ENCODE data around the gene LAMA2. TPM values are rescaled to one million over a fixed set of nuclear protein-coding genes. Genes with fewer than 3 reads are reported as not detected.

LAMA2 gene
- total RNA-seq, 2 experiments from 2014 or later: 0.26 TPM; not detected in 1

- Mint-ChIP-seq H3K4me1 (ENCODE audit: low read depth) (no peaks in the 10 kb centered on the region), H3K9me3 (ENCODE audit: insufficient read depth) (no peaks in the 10 kb centered on the region), H3K4me3 (no peak overlapping the region), H3K36me3 (ENCODE audit: low read depth) (no peaks in the 10 kb centered on the region), H3K27ac (no peak overlapping the region), H3K27me3 (ENCODE audit: low read depth) (peaks cover 3% of the 10 kb centered on the region)
- ATAC-seq (no peak), DNase-seq (no peak)
- ChIA-PET CTCF (no interaction called here), POLR2A (no interaction called here)
Observed at GRCh38 chr6:129331450-129332138, 448.7 kb downstream of the LAMA2 start.

- Mint-ChIP-seq H3K27ac (no peak overlapping the region), H3K36me3 (ENCODE audit: low read depth) (no peaks in the 10 kb centered on the region), H3K4me1 (ENCODE audit: low read depth) (no peaks in the 10 kb centered on the region), H3K4me3 (no peak overlapping the region), H3K9me3 (ENCODE audit: insufficient read depth) (no peaks in the 10 kb centered on the region), H3K27me3 (ENCODE audit: low read depth) (peaks cover 6% of the 10 kb centered on the region)
- DNase-seq: no peak
- ChIA-PET CTCF (no interaction called here), POLR2A (no interaction called here)
- ATAC-seq: no peak
Observed at GRCh38 chr6:129335792-129336191, 452.9 kb downstream of the LAMA2 start.

- peaks cover 6% of the 10 kb centered on the region for H3K27me3 Mint-ChIP-seq (ENCODE audit: low read depth)
- CTCF ChIA-PET: no interaction called here
- no peak overlapping the region for H3K4me3 Mint-ChIP-seq
- ATAC-seq (no peak), DNase-seq (no peak)
- POLR2A ChIA-PET: no interaction called here
- no peaks in the 10 kb centered on the region for H3K4me1 Mint-ChIP-seq (ENCODE audit: low read depth)
- no peak overlapping the region for H3K27ac Mint-ChIP-seq
- no peaks in the 10 kb centered on the region for H3K36me3 Mint-ChIP-seq (ENCODE audit: low read depth)
- no peaks in the 10 kb centered on the region for H3K9me3 Mint-ChIP-seq (ENCODE audit: insufficient read depth)
Observed at GRCh38 chr6:129338683-129339082, 455.7 kb downstream of the LAMA2 start.

- H3K9me3 Mint-ChIP-seq (ENCODE audit: insufficient read depth): no peaks in the 10 kb centered on the region
- H3K4me3 Mint-ChIP-seq: no peak overlapping the region
- H3K27me3 Mint-ChIP-seq (ENCODE audit: low read depth): peaks cover 6% of the 10 kb centered on the region
- ChIA-PET CTCF (no interaction called here), POLR2A (no interaction called here)
- H3K27ac Mint-ChIP-seq: no peak overlapping the region
- no peak for ATAC-seq
- no peaks in the 10 kb centered on the region for H3K36me3 Mint-ChIP-seq (ENCODE audit: low read depth)
- DNase-seq: no peak
- H3K4me1 Mint-ChIP-seq (ENCODE audit: low read depth): no peaks in the 10 kb centered on the region
Observed at GRCh38 chr6:129340983-129341382, 458.0 kb downstream of the LAMA2 start.

GRCh38 chr6:129342243-129342642, 459.3 kb downstream of the LAMA2 start:
- DNase-seq (no peak), ATAC-seq (no peak)
- no peaks in the 10 kb centered on the region for H3K4me1 Mint-ChIP-seq (ENCODE audit: low read depth)
- H3K4me3 Mint-ChIP-seq: no peak overlapping the region
- POLR2A ChIA-PET: no interaction called here
- H3K27me3 Mint-ChIP-seq (ENCODE audit: low read depth): peaks cover 11% of the 10 kb centered on the region
- CTCF ChIA-PET: no interaction called here
- no peaks in the 10 kb centered on the region for H3K36me3 Mint-ChIP-seq (ENCODE audit: low read depth)
- H3K27ac Mint-ChIP-seq: no peak overlapping the region
- no peaks in the 10 kb centered on the region for H3K9me3 Mint-ChIP-seq (ENCODE audit: insufficient read depth)

GRCh38 chr6:129342796-129343195, 459.9 kb downstream of the LAMA2 start:
- Mint-ChIP-seq H3K4me1 (ENCODE audit: low read depth) (no peaks in the 10 kb centered on the region), H3K27me3 (ENCODE audit: low read depth) (peaks cover 11% of the 10 kb centered on the region), H3K27ac (no peak overlapping the region), H3K9me3 (ENCODE audit: insufficient read depth) (no peaks in the 10 kb centered on the region), H3K36me3 (ENCODE audit: low read depth) (no peaks in the 10 kb centered on the region), H3K4me3 (no peak overlapping the region)
- no peak for DNase-seq
- ATAC-seq: no peak
- ChIA-PET CTCF (no interaction called here), POLR2A (no interaction called here)

GRCh38 chr6:129344379-129344778, 461.4 kb downstream of the LAMA2 start:
- DNase-seq (no peak), ATAC-seq (no peak)
- Mint-ChIP-seq H3K9me3 (ENCODE audit: insufficient read depth) (no peaks in the 10 kb centered on the region), H3K27ac (no peak overlapping the region), H3K36me3 (ENCODE audit: low read depth) (no peaks in the 10 kb centered on the region), H3K27me3 (ENCODE audit: low read depth) (peaks cover 9% of the 10 kb centered on the region), H3K4me1 (ENCODE audit: low read depth) (no peaks in the 10 kb centered on the region), H3K4me3 (no peak overlapping the region)
- POLR2A ChIA-PET: no interaction called here
- CTCF ChIA-PET: interaction anchor here (1.2 kb wide), 1 partner anchor 26 kb away, joined by 3 read pairs; no protein-coding TSS in a partner anchor

- no peak overlapping the region for H3K27ac Mint-ChIP-seq
- ATAC-seq (no peak), DNase-seq (no peak)
- ChIA-PET CTCF (no interaction called here), POLR2A (no interaction called here)
- no peaks in the 10 kb centered on the region for H3K4me1 Mint-ChIP-seq (ENCODE audit: low read depth)
- H3K9me3 Mint-ChIP-seq (ENCODE audit: insufficient read depth): no peaks in the 10 kb centered on the region
- peaks cover 5% of the 10 kb centered on the region for H3K27me3 Mint-ChIP-seq (ENCODE audit: low read depth)
- no peak overlapping the region for H3K4me3 Mint-ChIP-seq
- H3K36me3 Mint-ChIP-seq (ENCODE audit: low read depth): no peaks in the 10 kb centered on the region
Observed at GRCh38 chr6:129345890-129346289, 463.0 kb downstream of the LAMA2 start.

- no peaks in the 10 kb centered on the region for H3K4me1 Mint-ChIP-seq (ENCODE audit: low read depth)
- DNase-seq (no peak), ATAC-seq (no peak)
- H3K27ac Mint-ChIP-seq: no peak overlapping the region
- H3K27me3 Mint-ChIP-seq (ENCODE audit: low read depth): peaks cover 5% of the 10 kb centered on the region
- POLR2A ChIA-PET: no interaction called here
- CTCF ChIA-PET: interaction anchor here (0.9 kb wide), 1 partner anchor 152 kb away, joined by 3 read pairs; no protein-coding TSS in a partner anchor
- no peaks in the 10 kb centered on the region for H3K36me3 Mint-ChIP-seq (ENCODE audit: low read depth)
- no peaks in the 10 kb centered on the region for H3K9me3 Mint-ChIP-seq (ENCODE audit: insufficient read depth)
- H3K4me3 Mint-ChIP-seq: no peak overlapping the region
Observed at GRCh38 chr6:129346964-129347363, 464.0 kb downstream of the LAMA2 start.

- no peak for DNase-seq
- no peak overlapping the region for H3K27ac Mint-ChIP-seq
- H3K4me3 Mint-ChIP-seq: no peak overlapping the region
- H3K4me1 Mint-ChIP-seq (ENCODE audit: low read depth): no peaks in the 10 kb centered on the region
- H3K27me3 Mint-ChIP-seq (ENCODE audit: low read depth): peaks cover 10% of the 10 kb centered on the region
- POLR2A ChIA-PET: no interaction called here
- CTCF ChIA-PET: interaction anchor here (1.6 to 1.8 kb wide), 2 partner anchors 20 to 671 kb away, joined by 4 to 7 read pairs; no protein-coding TSS in a partner anchor
- no peaks in the 10 kb centered on the region for H3K9me3 Mint-ChIP-seq (ENCODE audit: insufficient read depth)
- no peak for ATAC-seq
- no peaks in the 10 kb centered on the region for H3K36me3 Mint-ChIP-seq (ENCODE audit: low read depth)
Observed at GRCh38 chr6:129350278-129350677, 467.3 kb downstream of the LAMA2 start.

- DNase-seq: no peak
- no peak overlapping the region for H3K27ac Mint-ChIP-seq
- no peaks in the 10 kb centered on the region for H3K9me3 Mint-ChIP-seq (ENCODE audit: insufficient read depth)
- H3K27me3 Mint-ChIP-seq (ENCODE audit: low read depth): peaks cover 10% of the 10 kb centered on the region
- H3K4me1 Mint-ChIP-seq (ENCODE audit: low read depth): no peaks in the 10 kb centered on the region
- ATAC-seq: no peak
- CTCF ChIA-PET: interaction anchor here (1.6 to 1.8 kb wide), 2 partner anchors 19 to 669 kb away, joined by 4 to 7 read pairs; no protein-coding TSS in a partner anchor
- no peak overlapping the region for H3K4me3 Mint-ChIP-seq
- POLR2A ChIA-PET: no interaction called here
- H3K36me3 Mint-ChIP-seq (ENCODE audit: low read depth): no peaks in the 10 kb centered on the region
Observed at GRCh38 chr6:129351807-129352206, 468.9 kb downstream of the LAMA2 start.

- Mint-ChIP-seq H3K9me3 (ENCODE audit: insufficient read depth) (no peaks in the 10 kb centered on the region), H3K27me3 (ENCODE audit: low read depth) (peaks cover 11% of the 10 kb centered on the region), H3K27ac (no peak overlapping the region), H3K4me1 (ENCODE audit: low read depth) (no peaks in the 10 kb centered on the region), H3K36me3 (ENCODE audit: low read depth) (no peaks in the 10 kb centered on the region), H3K4me3 (no peak overlapping the region)
- no peak for DNase-seq
- POLR2A ChIA-PET: no interaction called here
- no peak for ATAC-seq
- CTCF ChIA-PET: no interaction called here
Observed at GRCh38 chr6:129353067-129353466, 470.1 kb downstream of the LAMA2 start.

GRCh38 chr6:129356129-129356528, 473.2 kb downstream of the LAMA2 start:
- H3K4me3 Mint-ChIP-seq: no peak overlapping the region

More at GRCh38 chr6:129356129-129356528, 473.2 kb downstream of the LAMA2 start:
- no peak for DNase-seq
- ChIA-PET CTCF (no interaction called here), POLR2A (no interaction called here)
- no peak overlapping the region for H3K27ac Mint-ChIP-seq
- H3K9me3 Mint-ChIP-seq (ENCODE audit: insufficient read depth): no peaks in the 10 kb centered on the region
- no peaks in the 10 kb centered on the region for H3K36me3 Mint-ChIP-seq (ENCODE audit: low read depth)
- no peak for ATAC-seq
- no peaks in the 10 kb centered on the region for H3K4me1 Mint-ChIP-seq (ENCODE audit: low read depth)
- peaks cover 16% of the 10 kb centered on the region for H3K27me3 Mint-ChIP-seq (ENCODE audit: low read depth)

All from activated CD8-positive, alpha-beta T cell treated with anti-CD3 and anti-CD28 coated beads, Interleukin-2, amount 10 ng/mL, durations not matched to agents 7 days and 5 days (primary cell).